Nephron (organoid): ENCODE results near the gene DAPP1.

Experiments used
- H3K27ac Mint-ChIP-seq, 3 experiments: 2 replicates each; pipeline ENCODE4 v1.8.0; 2020; ENCODE audit warnings: mixed read lengths in 3 of 3, mild to moderate bottlenecking in 2 of 3, moderate library complexity in 1 of 3
- H3K27me3 Mint-ChIP-seq: 2 replicates; pipeline ENCODE4 v1.8.0; 2021; ENCODE audit warnings: low read depth, mild to moderate bottlenecking, moderate library complexity, mixed read lengths
- H3K36me3 Mint-ChIP-seq: 2 replicates; pipeline ENCODE4 v1.8.0; 2020; ENCODE audit warnings: low read depth, mixed read lengths
- H3K4me1 Mint-ChIP-seq: 2 replicates; pipeline ENCODE4 v1.8.0; 2020; ENCODE audit warnings: mixed read lengths
- H3K4me3 Mint-ChIP-seq, 3 experiments: 2 replicates each; pipeline ENCODE4 v1.8.0; 2020; ENCODE audit warnings: mild to moderate bottlenecking in 3 of 3, mixed read lengths in 3 of 3, moderate library complexity in 2 of 3
- H3K9me3 Mint-ChIP-seq: 2 replicates; pipeline ENCODE4 v1.8.0; 2020; ENCODE audit warnings: mixed read lengths
- CTCF ChIP-seq, 3 experiments: fragments of 200-600 bp; sonication (generic); IDR thresholded peaks; one replicate each; pipeline ENCODE4 v1.5.0; 2021; ENCODE audit warnings: antibody characterized with exemption in 3 of 3; ENCODE audit not compliant: unreplicated experiment in 3 of 3

The DAPP1 gene

DNA sequence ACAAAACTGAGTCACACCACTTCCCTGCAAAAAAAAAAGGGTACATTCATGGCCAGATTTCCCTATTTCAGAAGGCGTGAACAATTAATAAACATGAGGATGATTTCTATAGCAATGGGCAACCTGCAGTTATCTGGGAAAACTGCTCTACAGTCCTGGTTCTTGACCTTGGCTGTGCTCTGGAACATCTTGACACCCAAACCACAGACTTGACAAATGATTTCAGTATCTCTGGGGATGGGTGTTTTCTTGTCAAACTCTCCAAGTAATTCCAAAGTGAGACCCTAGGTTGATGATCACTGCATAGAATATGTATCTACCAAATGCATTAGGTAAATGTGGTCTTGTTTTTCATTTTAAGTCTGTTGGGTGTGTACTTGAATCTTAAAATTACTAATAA lies 2.0 kb downstream of the DAPP1 start:
- no peaks in the 10 kb centered on the region for H3K4me1 Mint-ChIP-seq
- no peak overlapping the region for H3K4me3 Mint-ChIP-seq
- H3K27me3 Mint-ChIP-seq, result no peaks in the 10 kb centered on the region
- no peak for TF ChIP-seq CTCF (IDR thresholded peaks at IDR 0.05; ENCODE audit: unreplicated experiment in 3 of 3)
- H3K36me3 Mint-ChIP-seq, result no peaks in the 10 kb centered on the region
- no peak overlapping the region for H3K27ac Mint-ChIP-seq
- no peaks in the 10 kb centered on the region for H3K9me3 Mint-ChIP-seq

GRCh38 chr4:99821918-99822503 lies 5.4 kb downstream of the DAPP1 start:
- H3K36me3 Mint-ChIP-seq, result no peaks in the 10 kb centered on the region
- no peaks in the 10 kb centered on the region for H3K27me3 Mint-ChIP-seq
- no peak overlapping the region for H3K4me3 Mint-ChIP-seq
- H3K27ac Mint-ChIP-seq, result no peak overlapping the region
- H3K9me3 Mint-ChIP-seq, result no peaks in the 10 kb centered on the region
- TF ChIP-seq CTCF (IDR thresholded peaks at IDR 0.05; ENCODE audit: unreplicated experiment in 3 of 3), result no peak
- H3K4me1 Mint-ChIP-seq, result no peaks in the 10 kb centered on the region

DNA sequence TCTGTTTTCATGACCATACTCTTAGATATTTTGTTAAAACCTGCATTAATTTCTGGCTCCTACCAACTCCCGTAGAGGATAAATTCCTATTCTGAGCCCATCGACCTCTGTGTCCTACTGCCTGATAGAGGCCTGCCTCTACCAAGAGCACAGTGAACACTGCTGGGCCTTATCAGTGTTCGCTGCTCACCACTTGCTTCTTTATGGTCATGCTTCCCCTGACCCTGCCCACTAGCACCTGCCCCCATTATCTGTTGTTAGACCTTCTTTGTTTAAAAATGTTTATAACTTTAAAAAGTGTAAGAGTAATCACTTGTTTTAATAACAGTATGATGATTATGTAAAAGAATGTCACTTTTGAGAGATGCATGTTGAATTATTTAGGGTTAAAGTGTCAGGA lies 6.1 kb downstream of the DAPP1 start:
- H3K4me3 Mint-ChIP-seq, result no peak overlapping the region
- no peak for TF ChIP-seq CTCF (IDR thresholded peaks at IDR 0.05; ENCODE audit: unreplicated experiment in 3 of 3)
- H3K27me3 Mint-ChIP-seq, result no peaks in the 10 kb centered on the region
- H3K9me3 Mint-ChIP-seq, result no peaks in the 10 kb centered on the region
- no peak overlapping the region for H3K27ac Mint-ChIP-seq
- H3K4me1 Mint-ChIP-seq, result no peaks in the 10 kb centered on the region
- no peaks in the 10 kb centered on the region for H3K36me3 Mint-ChIP-seq

DNA sequence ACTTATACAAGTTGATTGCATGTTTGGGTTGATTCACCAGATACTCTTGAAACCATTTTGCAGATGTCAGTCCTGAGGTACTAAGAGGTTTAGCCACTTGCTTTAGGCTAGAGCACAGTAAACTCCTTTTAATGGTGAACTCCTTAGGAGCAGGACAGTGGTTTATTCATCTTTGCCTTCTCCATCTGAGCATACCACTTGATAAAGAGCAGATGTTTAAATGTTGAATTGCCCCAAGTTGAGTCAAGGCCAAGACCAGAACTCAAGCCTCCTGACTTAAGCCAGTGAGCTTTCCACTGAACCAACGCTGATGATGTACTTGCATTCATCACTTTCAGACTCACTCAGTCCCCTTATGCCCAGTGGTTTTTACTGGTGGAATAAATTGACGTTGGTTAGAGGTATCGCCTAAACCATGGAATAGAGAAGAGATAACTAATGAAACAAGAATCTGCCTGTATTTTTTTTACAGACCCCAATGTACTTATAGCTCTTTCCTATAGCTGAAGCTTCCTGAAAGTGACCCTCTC lies 7.5 kb downstream of the DAPP1 start:
- Mint-ChIP-seq H3K9me3 (no peaks in the 10 kb centered on the region), H3K4me3 (no peak overlapping the region), H3K27me3 (no peaks in the 10 kb centered on the region), H3K36me3 (no peaks in the 10 kb centered on the region), H3K27ac (no peak overlapping the region), H3K4me1 (no peaks in the 10 kb centered on the region)
- TF ChIP-seq CTCF (IDR thresholded peaks at IDR 0.05; ENCODE audit: unreplicated experiment in 3 of 3), result no peak

GRCh38 chr4:99825272-99825671 lies 8.6 kb downstream of the DAPP1 start:
- Mint-ChIP-seq H3K27me3 (no peaks in the 10 kb centered on the region), H3K27ac (no peak overlapping the region), H3K9me3 (no peaks in the 10 kb centered on the region), H3K4me1 (no peaks in the 10 kb centered on the region), H3K4me3 (no peak overlapping the region), H3K36me3 (no peaks in the 10 kb centered on the region)
- no peak for TF ChIP-seq CTCF (IDR thresholded peaks at IDR 0.05; ENCODE audit: unreplicated experiment in 3 of 3)

- no peak for TF ChIP-seq CTCF (IDR thresholded peaks at IDR 0.05; ENCODE audit: unreplicated experiment in 3 of 3)
- Mint-ChIP-seq H3K4me3 (no peak overlapping the region), H3K27ac (no peak overlapping the region), H3K4me1 (no peaks in the 10 kb centered on the region), H3K9me3 (no peaks in the 10 kb centered on the region), H3K36me3 (no peaks in the 10 kb centered on the region), H3K27me3 (no peaks in the 10 kb centered on the region)
Observed at GRCh38 chr4:99826016-99826415, 9.4 kb downstream of the DAPP1 start.
